ENCODE data around the gene OR4D6. TPM values are rescaled to one million over a fixed set of nuclear protein-coding genes. Genes with fewer than 3 reads are reported as not detected.

The OR4D6 gene
- total RNA-seq, 1 experiment from 2014 or later: not detected

DNA sequence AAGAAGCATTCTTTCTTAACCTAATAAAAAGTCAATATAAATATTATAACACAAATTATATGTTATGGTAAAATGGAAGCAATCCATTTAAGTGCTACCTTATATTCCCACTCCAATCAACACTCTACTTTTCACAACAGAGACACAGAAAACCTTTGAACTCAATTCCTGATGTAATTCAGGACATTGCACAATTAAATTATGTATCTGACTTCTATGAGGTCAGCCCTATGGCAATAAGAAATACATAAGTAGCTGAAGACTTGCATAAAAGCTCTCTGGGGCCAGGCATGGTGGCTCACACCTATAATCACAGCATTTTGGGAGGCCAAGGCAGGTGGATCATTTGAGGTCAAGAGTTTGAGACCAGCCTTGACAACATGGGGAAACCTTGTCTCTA is 23.1 kb downstream of the OR4D6 start:
- no peaks in the 10 kb centered on the region for H3F3A ChIP-seq (ENCODE audit: low read length, unreplicated experiment)
- CTCF ChIA-PET: no interaction called here
- H3K4me3 ChIP-seq (ENCODE audit: low read length): no peak overlapping the region
- BruUV-seq (replicated peaks): no TSS peak
- no peaks in the 10 kb centered on the region for H3K9me3 ChIP-seq (ENCODE audit: low read length)
- H3K4me2 ChIP-seq (ENCODE audit: low read length): no peak overlapping the region
- ATAC-seq: no peak
- no peaks in the 10 kb centered on the region for H3K9me2 ChIP-seq (replicated peaks; ENCODE audit: low read length)
- H3K36me3 ChIP-seq (ENCODE audit: low read depth, low read length): no peaks in the 10 kb centered on the region
- no peak overlapping the region for H2AFZ ChIP-seq (ENCODE audit: low read length)
- no peaks in the 10 kb centered on the region for H3K4me1 ChIP-seq (ENCODE audit: insufficient read depth, low read length)
- no peak for DNase-seq
- intact Hi-C loops (cut with micrococcal nuclease): no loop called here
- POLR2A ChIA-PET (ENCODE audit: unreplicated experiment): no interaction called here
- no peaks in the 10 kb centered on the region for H3K79me2 ChIP-seq (ENCODE audit: low read length)
- H3K9ac ChIP-seq (ENCODE audit: low read length): no peak overlapping the region
- peaks cover 58% of the 10 kb centered on the region for H3K27me3 ChIP-seq (ENCODE audit: low read length)
- H4K20me1 ChIP-seq (ENCODE audit: low read length): no peaks in the 10 kb centered on the region
- H3K27ac ChIP-seq (ENCODE audit: low read length): no peak overlapping the region
- TF ChIP-seq, protein P1, sequence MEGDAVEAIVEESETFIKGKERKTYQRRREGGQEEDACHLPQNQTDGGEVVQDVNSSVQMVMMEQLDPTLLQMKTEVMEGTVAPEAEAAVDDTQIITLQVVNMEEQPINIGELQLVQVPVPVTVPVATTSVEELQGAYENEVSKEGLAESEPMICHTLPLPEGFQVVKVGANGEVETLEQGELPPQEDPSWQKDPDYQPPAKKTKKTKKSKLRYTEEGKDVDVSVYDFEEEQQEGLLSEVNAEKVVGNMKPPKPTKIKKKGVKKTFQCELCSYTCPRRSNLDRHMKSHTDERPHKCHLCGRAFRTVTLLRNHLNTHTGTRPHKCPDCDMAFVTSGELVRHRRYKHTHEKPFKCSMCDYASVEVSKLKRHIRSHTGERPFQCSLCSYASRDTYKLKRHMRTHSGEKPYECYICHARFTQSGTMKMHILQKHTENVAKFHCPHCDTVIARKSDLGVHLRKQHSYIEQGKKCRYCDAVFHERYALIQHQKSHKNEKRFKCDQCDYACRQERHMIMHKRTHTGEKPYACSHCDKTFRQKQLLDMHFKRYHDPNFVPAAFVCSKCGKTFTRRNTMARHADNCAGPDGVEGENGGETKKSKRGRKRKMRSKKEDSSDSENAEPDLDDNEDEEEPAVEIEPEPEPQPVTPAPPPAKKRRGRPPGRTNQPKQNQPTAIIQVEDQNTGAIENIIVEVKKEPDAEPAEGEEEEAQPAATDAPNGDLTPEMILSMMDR (conservative IDR thresholded peaks at IDR 0.05; ENCODE audit: low read depth, low read length): no peak
- TF ChIP-seq EZH2phosphoT487 (IDR thresholded peaks at IDR 0.05; ENCODE audit: borderline replicate concordance, low read length) (no peak), EZH2 (IDR thresholded peaks at IDR 0.05; ENCODE audit: low read length, unreplicated experiment) (no peak)

DNA sequence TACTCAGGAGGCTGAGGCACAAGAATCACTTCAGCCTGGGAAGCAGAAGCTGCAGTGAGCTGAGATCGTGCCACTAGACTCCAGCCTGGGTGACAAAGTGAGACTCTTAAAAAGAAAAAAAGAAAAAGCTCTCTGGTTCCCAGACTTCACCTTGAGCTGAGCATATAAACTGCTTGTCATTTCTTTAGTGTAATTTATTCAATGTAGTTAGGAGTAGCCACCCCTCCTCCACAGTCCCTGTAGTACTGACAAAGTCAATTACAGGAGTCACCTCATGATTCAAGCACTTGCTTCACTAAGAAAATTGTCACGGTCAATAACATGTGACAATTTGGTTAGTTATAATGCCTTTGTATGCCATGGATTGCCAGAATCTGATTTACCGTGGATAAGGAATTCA is 23.6 kb downstream of the OR4D6 start:
- ATAC-seq: no peak
- Histone ChIP-seq H3K36me3 (ENCODE audit: low read depth, low read length) (no peaks in the 10 kb centered on the region), H3K9me3 (ENCODE audit: low read length) (no peaks in the 10 kb centered on the region), H4K20me1 (ENCODE audit: low read length) (no peaks in the 10 kb centered on the region), H3K79me2 (ENCODE audit: low read length) (no peaks in the 10 kb centered on the region), H2AFZ (ENCODE audit: low read length) (no peak overlapping the region), H3K4me1 (ENCODE audit: insufficient read depth, low read length) (no peaks in the 10 kb centered on the region), H3K9me2 (replicated peaks; ENCODE audit: low read length) (no peaks in the 10 kb centered on the region), H3K27ac (ENCODE audit: low read length) (no peak overlapping the region), H3F3A (ENCODE audit: low read length, unreplicated experiment) (no peaks in the 10 kb centered on the region), H3K27me3 (ENCODE audit: low read length) (peaks cover 60% of the 10 kb centered on the region), H3K4me3 (ENCODE audit: low read length) (no peak overlapping the region), H3K9ac (ENCODE audit: low read length) (no peak overlapping the region), H3K4me2 (ENCODE audit: low read length) (no peak overlapping the region)
- TF ChIP-seq, protein P1 (conservative IDR thresholded peaks at IDR 0.05; ENCODE audit: low read depth, low read length): no peak
- TF ChIP-seq EZH2 (IDR thresholded peaks at IDR 0.05; ENCODE audit: low read length, unreplicated experiment): no peak
- no peak for TF ChIP-seq EZH2phosphoT487 (IDR thresholded peaks at IDR 0.05; ENCODE audit: borderline replicate concordance, low read length)
- BruUV-seq (replicated peaks): no TSS peak
- DNase-seq: no peak
- POLR2A ChIA-PET (ENCODE audit: unreplicated experiment): no interaction called here
- intact Hi-C loops (cut with micrococcal nuclease): no loop called here
- CTCF ChIA-PET: no interaction called here

DNA sequence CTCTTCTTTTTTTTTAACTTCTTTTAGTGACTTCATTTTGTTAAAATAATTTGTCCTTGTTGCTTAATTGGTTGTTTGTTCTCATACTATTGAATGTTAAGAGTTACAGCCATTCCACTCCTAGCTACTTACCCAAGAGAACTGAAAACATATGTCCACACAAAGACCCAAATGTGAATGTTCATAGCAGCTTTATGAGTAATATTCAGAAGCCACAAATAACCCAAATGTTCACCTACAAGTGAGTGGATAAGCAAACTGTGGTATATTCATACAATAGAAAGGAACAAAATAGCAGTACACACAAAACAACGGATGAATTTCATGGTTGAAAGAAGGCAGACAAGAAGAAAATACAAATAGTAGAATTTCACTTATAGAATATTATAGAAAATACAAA is 45.2 kb downstream of the OR4D6 start:
- intact Hi-C loops (cut with micrococcal nuclease): no loop called here
- DNase-seq (no peak), ATAC-seq (no peak)
- H3K27ac ChIP-seq (ENCODE audit: low read length): no peak overlapping the region
- no peaks in the 10 kb centered on the region for H3K9me2 ChIP-seq (replicated peaks; ENCODE audit: low read length)
- H3K4me2 ChIP-seq (ENCODE audit: low read length): no peak overlapping the region
- no peaks in the 10 kb centered on the region for H4K20me1 ChIP-seq (ENCODE audit: low read length)
- H3K36me3 ChIP-seq (ENCODE audit: low read depth, low read length): no peaks in the 10 kb centered on the region
- CTCF ChIA-PET: no interaction called here
- POLR2A ChIA-PET (ENCODE audit: unreplicated experiment): no interaction called here
- no peak overlapping the region for H2AFZ ChIP-seq (ENCODE audit: low read length)
- no TSS peak for BruUV-seq (replicated peaks)
- H3K4me1 ChIP-seq (ENCODE audit: insufficient read depth, low read length): no peaks in the 10 kb centered on the region
- H3K27me3 ChIP-seq (ENCODE audit: low read length): peaks cover 75% of the 10 kb centered on the region
- H3K9me3 ChIP-seq (ENCODE audit: low read length): no peaks in the 10 kb centered on the region; the same call in 1 of the 2 replicates
- no peaks in the 10 kb centered on the region for H3K79me2 ChIP-seq (ENCODE audit: low read length)
- TF ChIP-seq, protein P1 (conservative IDR thresholded peaks at IDR 0.05; ENCODE audit: low read depth, low read length): no peak
- TF ChIP-seq EZH2phosphoT487 (IDR thresholded peaks at IDR 0.05; ENCODE audit: borderline replicate concordance, low read length): no peak
- no peak overlapping the region for H3K4me3 ChIP-seq (ENCODE audit: low read length)
- H3F3A ChIP-seq (ENCODE audit: low read length, unreplicated experiment): no peaks in the 10 kb centered on the region
- H3K9ac ChIP-seq (ENCODE audit: low read length): no peak overlapping the region

Measured in PC-3 (cell line).